ENCODE data around the gene MGA.

The MGA gene

GRCh38 chr15:41789236-41789635 is 129.0 kb downstream of the MGA start:
- DNase-seq = no peak

DNA sequence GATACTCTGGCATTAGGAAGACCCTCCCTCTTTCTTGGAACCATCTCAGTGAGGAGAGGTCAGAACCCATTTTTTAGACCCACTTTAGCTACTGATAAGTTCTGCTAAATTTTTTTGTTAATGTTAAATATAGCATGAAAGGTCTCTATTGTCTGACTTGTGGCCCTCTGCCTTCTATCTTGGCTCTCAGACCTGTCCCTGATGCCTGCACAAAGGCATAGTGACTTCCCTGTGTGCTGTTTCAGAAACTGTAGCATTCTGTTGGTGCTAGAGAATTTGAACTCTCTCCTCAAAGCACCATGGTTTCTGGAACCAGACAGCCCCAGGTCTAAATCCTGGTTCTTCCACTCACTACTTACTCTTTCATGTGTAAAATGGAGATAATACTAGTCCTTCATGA is 129.5 kb downstream of the MGA start:
- DNase-seq = no peak

DNA sequence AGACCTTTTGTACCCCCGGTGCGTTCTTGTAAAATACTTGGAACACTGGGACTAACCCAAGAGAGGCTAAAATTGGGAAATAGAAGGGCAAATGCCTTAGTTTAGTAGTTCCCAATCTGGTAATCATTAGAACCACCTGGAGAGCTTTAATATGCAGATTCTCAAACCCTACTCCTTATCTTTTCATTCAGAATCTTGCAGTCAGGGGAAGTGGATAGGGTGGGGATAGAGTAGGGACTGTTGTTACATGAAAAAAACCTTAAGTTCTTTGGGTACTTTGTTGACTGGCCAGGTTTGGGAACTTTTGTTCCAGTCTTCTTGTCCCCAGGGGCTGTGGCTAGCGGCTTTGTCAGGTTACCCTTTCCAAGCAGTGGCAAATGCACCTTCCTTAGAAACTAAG is 130.0 kb downstream of the MGA start:
- no peak for DNase-seq

DNA sequence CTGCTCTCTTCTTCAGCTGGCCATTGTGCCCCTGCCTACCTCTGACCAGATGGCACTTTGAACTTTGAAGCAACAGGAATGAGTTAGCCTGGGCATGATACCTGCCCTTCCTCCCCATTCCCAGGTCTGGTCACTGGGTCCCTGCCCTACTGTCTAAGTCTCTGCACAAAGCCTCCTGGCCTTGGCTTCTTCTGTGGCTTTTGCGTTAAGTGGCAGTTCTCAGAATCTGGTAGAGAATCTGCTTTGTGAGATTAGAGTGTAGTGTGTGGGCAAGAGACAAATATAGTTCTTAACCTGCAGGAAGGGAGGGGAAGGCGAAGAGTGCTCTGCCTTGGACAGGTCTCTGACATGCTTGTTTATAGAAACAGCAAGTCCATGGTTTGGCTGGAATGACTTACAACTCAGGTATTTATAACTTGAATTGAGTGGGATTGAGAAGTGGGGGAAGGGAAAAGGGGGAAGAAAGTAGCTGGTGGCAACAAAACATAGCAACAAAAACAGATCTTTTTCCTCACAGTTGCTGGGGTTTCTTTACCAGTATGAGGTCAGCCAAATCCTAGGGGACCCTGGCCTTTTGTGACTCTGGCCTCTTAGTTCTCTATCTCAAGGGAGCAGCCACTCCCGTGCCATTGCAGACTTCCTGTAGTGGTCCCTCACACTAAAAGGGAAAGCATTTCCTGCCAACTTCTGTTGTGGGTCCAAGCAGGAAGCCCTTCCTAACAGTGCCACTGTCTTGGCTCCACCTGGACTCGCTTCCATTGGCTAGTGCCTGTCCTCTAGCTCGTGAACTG is 130.7 kb downstream of the MGA start:
- DNase-seq = no peak

DNA sequence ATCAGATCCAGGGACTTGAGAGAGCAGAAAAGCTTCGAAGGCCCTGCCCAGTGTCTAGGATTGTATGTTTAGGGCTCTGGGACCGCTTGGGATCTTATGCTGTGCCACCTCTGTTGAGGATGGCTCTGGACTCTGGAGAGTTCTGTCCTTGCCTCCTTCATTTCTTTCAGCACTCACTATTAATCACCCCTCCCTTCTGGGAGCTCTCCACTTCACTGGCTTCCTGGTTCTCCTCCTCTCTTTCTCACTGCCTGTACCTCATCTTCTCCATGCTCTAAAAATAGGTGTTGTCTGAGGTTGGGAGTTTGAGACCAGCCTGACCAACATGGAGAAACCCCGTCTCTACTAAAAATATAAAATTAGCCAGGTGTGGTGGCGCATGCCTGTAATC is 131.3 kb downstream of the MGA start:
- DNase-seq = no peak

DNA sequence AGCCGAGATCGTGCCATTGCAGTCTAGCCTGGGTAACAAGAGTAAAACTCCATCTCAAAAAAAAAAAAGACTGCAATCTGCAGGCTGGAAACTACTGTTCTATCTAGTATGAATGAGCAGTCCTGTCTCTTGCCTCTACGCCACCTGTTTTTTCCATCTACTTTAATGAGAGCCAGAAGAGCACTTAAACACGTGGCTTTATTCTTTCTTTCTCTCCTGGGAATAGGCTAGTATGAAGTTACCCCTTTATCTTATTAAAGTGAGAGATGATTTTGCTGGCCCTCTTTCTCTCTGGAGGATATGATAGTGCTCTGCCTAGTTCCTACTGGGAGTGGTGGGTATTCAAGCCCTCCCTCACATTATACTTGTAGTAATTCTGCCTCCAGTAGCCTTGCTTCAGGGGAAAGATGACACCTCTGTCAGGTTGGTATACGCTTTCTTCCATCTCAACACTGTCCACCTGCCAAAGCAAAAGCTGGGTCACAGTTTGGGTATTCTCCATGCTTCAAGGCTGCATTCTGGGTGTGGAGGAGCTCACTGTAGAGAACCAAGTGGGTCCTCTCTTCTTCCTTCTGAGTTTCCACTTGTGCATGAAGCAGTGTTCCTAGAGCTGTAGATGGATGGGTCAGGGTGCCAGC is 131.9 kb downstream of the MGA start:
- DNase-seq = no peak

DNA sequence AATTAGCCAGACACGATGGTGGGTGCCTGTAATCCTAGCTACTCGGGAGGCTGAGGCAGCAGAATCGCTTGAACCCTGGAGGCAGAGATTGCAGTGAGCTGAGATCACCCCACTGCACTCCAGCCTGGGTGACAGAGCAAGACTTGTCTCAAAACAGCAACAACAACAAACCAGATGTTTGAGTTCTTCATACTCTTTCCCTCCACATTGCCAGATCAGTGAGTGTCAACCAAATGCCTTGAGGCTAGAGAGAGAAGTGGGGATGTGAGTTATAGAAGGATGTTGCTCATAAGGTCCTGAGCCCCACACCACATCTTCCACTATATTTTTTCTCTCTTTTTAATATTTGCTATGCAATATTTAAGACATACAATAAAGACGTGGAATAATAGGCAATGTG is 133.9 kb downstream of the MGA start:
- DNase-seq = no peak

GRCh38 chr15:41795996-41796856 is 136.0 kb downstream of the MGA start:
- DNase-seq = no peak

- no peak for DNase-seq
Observed at GRCh38 chr15:41797201-41797944, 137.2 kb downstream of the MGA start.

DNA sequence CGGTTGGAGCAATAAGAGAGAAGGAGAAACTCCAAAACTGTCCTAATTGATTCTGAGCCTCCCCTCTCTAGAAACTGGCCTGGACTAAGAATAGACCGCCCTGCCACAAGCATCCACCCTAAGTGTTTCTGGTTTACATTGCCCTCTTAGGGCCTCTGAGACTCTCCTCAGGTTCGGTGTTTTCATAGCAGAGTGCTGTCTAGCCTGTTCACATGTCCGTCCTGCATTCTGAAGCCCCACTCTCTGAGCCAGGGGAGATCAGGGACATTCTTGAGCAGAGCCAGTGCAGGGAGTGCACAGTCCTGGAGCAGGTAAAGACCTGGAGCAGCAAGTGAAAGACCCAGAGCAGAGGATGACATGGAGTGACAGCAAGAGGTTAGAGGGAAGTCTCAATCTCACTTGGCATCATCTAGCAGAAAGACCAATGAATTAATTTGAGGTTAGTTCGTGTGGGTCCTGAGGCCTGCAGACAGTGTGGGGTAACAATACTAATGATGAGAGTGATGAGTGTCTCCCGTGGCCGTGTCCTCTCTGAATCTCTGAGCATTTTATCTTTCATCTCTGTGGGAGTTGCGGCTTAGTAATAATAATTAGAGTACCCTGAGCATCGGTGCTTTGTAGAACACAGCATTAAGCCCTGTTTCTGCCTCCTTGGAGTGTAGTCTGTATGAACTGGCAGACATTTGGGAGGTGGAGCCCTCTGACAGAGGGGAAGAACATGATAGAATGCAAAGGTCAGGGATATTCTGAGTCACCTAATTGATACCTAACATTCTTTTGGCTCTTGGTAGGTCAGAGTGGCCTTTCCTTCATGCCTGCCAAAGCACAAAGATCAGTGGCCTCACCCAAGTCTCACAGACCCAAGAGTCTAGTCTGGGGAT is 138.6 kb downstream of the MGA start:
- no peak for DNase-seq

DNA sequence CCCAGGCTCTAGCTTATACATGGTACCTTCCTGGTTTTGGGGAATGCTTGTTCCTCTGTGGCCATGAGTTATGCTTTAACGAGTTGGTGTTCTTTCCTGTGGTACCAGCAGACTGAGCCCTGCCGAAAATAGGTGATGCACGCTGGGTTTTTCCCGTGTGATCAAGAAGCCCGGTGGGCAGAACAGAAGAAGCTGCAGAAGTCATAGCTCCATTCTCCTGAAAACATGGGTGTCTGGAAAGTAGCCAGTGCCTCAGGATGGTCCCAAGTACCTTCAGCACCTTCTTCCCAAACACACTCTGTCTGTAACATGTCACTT is 139.2 kb downstream of the MGA start:
- no peak for DNase-seq

- no peak for DNase-seq
Observed at GRCh38 chr15:41801185-41801584, 141.0 kb downstream of the MGA start.

DNA sequence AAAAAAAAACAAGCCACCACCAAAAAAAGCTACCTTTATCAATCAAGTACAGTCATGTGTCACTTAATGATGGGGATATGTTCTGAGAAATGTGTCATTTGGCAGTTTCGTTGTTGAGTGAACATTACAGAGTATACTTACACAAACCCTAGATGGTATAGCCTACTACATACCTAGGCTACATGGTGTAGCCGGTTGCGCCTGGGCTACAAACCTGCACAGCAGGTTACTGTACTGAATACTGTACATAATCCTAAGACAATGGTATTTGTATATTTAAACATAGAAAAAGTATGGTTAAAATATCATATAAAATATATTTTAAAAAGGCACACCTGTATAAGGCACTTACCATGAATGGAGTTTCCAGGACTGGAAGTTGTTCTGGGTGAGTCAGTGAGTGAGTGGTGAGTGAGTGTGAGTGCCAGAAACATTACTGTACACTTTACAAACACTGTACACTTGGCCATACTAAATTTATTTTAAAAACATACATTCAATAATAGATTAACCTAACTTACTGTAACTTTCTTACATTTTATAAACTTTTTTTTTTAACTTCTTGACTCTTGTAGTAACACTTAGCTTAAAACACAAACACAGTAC is 141.7 kb downstream of the MGA start:
- DNase-seq = no peak

GRCh38 chr15:41804361-41804760 is 144.2 kb downstream of the MGA start:
- no peak for DNase-seq

DNA sequence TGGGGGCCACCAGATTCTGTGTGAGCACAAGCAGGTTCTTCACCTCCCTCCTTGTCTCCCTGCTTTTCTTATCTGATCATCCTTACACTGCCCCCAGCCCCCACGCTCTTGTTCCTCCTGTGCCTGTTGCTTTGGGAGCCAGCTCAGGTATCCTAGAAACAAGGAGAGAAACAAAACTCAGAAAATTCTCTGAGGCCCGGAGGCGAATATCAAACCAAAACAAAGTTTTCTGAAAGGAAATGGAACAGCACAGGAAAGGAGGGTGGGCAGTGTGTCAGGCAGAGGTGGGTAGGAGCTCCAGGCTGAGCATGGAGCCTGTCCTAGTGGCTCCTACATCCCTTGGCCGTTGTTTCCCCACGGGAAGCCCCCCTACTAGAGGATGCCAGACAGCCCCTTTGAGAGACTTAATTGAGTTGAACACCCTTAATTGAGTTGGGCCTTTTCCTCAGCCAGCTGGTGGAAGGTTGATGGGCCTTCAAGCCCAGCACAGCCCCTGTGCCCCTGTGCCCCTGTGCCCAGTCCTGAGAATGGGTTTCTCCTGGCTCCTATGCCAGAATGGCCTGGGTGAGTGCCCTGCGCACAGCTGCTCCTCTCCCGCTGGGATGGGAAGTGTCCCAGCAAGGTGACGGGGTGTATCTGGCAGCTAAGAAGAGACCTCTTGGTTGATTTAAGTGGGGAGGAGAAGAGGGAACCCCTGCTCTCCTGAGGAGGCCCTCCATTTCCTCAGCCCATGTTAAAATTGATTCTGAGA is 144.9 kb downstream of the MGA start:
- DNase-seq = no peak

- DNase-seq = no peak
Observed at GRCh38 chr15:41805711-41806110, 145.5 kb downstream of the MGA start.

GRCh38 chr15:41806291-41807181 is 146.3 kb downstream of the MGA start:
- DNase-seq = no peak

- DNase-seq = no peak
Observed at GRCh38 chr15:41809121-41809520, 148.9 kb downstream of the MGA start.

GRCh38 chr15:41809526-41810220 is 149.5 kb downstream of the MGA start:
- DNase-seq = no peak

Data from NK-92 treated with Interleukin-12 subunit alpha and Interleukin-12 subunit beta, amount 100 ng/mL, for 24 hours (cell line).